OCI-LY1 (cell line): ENCODE results near the gene TMEM167B.

ENCODE experiments used
- H2AFZ ChIP-seq: fragments of 200-600 bp; sonication (generic), shearing (Covaris generic); 2 replicates; pipeline ENCODE4 v1.6.0; 2014; ENCODE audit warnings: antibody characterized with exemption, mild to moderate bottlenecking, low read length
- H3F3A ChIP-seq: fragments of 200-600 bp; sonication (generic), shearing (Covaris generic); 2 replicates; pipeline ENCODE4 v1.6.0; 2014; ENCODE audit warnings: mild to moderate bottlenecking, antibody characterized with exemption, low read length, moderate library complexity; ENCODE audit not compliant: insufficient read depth
- H3K27ac ChIP-seq: fragments of 200-600 bp; sonication (generic); 2 replicates; pipeline ENCODE4 v1.5.1; 2014; ENCODE audit warnings: low read length, mixed run types, mild to moderate bottlenecking, low read depth; ENCODE audit not compliant: poor library complexity, severe bottlenecking
- H3K27me3 ChIP-seq: fragments of 200-600 bp; sonication (generic); 2 replicates; pipeline ENCODE4 v1.6.0; 2014; ENCODE audit warnings: antibody characterized with exemption, mild to moderate bottlenecking, low read length, moderate library complexity; ENCODE audit not compliant: insufficient read depth
- H3K36me3 ChIP-seq: fragments of 200-600 bp; sonication (generic); 2 replicates; pipeline ENCODE4 v1.6.1; 2014; ENCODE audit warnings: mild to moderate bottlenecking, antibody characterized with exemption, low read length, moderate library complexity, mixed read lengths; ENCODE audit not compliant: insufficient read depth
- H3K4me1 ChIP-seq: fragments of 200-600 bp; sonication (generic); 2 replicates; pipeline ENCODE4 v1.5.1; 2014; ENCODE audit warnings: mild to moderate bottlenecking, low read length, moderate library complexity; ENCODE audit not compliant: insufficient read depth, severe bottlenecking
- H3K4me2 ChIP-seq: fragments of 200-600 bp; sonication (generic), shearing (Covaris generic); 2 replicates; pipeline ENCODE4 v1.6.1; 2014; ENCODE audit warnings: low read length
- H3K4me3 ChIP-seq: fragments of 200-600 bp; sonication (generic); 2 replicates; pipeline ENCODE4 v1.5.1; 2014; ENCODE audit warnings: low read length, low read depth, mild to moderate bottlenecking, mixed read lengths; ENCODE audit not compliant: poor library complexity, severe bottlenecking
- H3K79me2 ChIP-seq: fragments of 200-600 bp; shearing (Covaris generic); 2 replicates; pipeline ENCODE4 v1.6.1; 2016; ENCODE audit warnings: mixed run types, low read length, mixed read lengths; ENCODE audit not compliant: insufficient read depth
- H3K9ac ChIP-seq: fragments of 200-600 bp; sonication (generic), shearing (Covaris generic); 2 replicates; pipeline ENCODE4 v1.6.1; 2014; ENCODE audit warnings: mild to moderate bottlenecking, low read length, mixed read lengths
- H3K9me2 ChIP-seq: fragments of 200-600 bp; sonication (generic), shearing (Covaris generic); 2 replicates; pipeline ENCODE4 v1.6.1; 2014; ENCODE audit warnings: low read depth, mild to moderate bottlenecking, low read length, mixed read lengths
- H3K9me3 ChIP-seq: fragments of 200-600 bp; shearing (Covaris generic); 2 replicates; pipeline ENCODE4 v1.6.1; 2014; ENCODE audit warnings: low read length, mixed read lengths
- H4K20me1 ChIP-seq: fragments of 200-600 bp; sonication (generic), shearing (Covaris generic); 2 replicates; pipeline ENCODE4 v1.6.0; 2016; ENCODE audit warnings: mild to moderate bottlenecking, low read length; ENCODE audit not compliant: insufficient read depth
- EZH2 ChIP-seq: fragments of 200-600 bp; sonication (generic), shearing (Covaris generic); IDR thresholded peaks from 2 replicates; pipeline ENCODE4 v1.8.0; 2017; ENCODE audit warnings: borderline replicate concordance, mixed run types, mild to moderate bottlenecking, antibody characterized with exemption, low read length, moderate library complexity, mixed read lengths
- TF ChIP-seq, protein P1 (sequence below): fragments of 200-600 bp; sonication (generic), shearing (Covaris generic); IDR thresholded peaks from 2 replicates; pipeline ENCODE4 v1.5.1; 2017; ENCODE audit warnings: mild to moderate bottlenecking, antibody characterized with exemption, low read length, moderate library complexity, mixed read lengths

The TMEM167B gene

DNA sequence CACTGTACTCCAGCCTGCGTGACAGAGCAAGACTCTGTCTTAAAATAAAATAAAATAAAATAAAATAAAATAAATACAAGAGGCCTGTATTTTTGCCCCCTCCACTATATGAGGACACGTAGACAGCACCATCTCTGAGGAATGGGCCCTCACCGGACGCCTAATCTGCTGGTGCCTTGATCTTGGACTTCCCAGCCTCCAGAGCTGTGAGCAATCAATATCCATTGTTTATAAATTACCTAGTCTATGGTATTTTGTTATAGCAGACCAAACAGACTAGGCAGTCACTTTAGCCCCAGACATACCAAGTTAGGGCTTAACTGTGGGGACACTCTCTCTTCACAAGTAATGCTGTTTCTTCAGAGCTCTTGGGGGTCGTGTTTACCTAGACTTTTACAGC, 29.8 kb downstream of the TMEM167B start:
- H3K9me2 ChIP-seq: no peaks in the 10 kb centered on the region
- no peak overlapping the region for H3K27ac ChIP-seq
- H3K4me1 ChIP-seq: peaks cover 30% of the 10 kb centered on the region
- no peak overlapping the region for H2AFZ ChIP-seq
- H3K9me3 ChIP-seq: no peaks in the 10 kb centered on the region
- TF ChIP-seq, protein P1, sequence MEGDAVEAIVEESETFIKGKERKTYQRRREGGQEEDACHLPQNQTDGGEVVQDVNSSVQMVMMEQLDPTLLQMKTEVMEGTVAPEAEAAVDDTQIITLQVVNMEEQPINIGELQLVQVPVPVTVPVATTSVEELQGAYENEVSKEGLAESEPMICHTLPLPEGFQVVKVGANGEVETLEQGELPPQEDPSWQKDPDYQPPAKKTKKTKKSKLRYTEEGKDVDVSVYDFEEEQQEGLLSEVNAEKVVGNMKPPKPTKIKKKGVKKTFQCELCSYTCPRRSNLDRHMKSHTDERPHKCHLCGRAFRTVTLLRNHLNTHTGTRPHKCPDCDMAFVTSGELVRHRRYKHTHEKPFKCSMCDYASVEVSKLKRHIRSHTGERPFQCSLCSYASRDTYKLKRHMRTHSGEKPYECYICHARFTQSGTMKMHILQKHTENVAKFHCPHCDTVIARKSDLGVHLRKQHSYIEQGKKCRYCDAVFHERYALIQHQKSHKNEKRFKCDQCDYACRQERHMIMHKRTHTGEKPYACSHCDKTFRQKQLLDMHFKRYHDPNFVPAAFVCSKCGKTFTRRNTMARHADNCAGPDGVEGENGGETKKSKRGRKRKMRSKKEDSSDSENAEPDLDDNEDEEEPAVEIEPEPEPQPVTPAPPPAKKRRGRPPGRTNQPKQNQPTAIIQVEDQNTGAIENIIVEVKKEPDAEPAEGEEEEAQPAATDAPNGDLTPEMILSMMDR: no peak
- no peak for TF ChIP-seq EZH2
- no peaks in the 10 kb centered on the region for H3K36me3 ChIP-seq
- no peak overlapping the region for H3K9ac ChIP-seq
- no peaks in the 10 kb centered on the region for H3K27me3 ChIP-seq
- H3K79me2 ChIP-seq: peaks cover 7% of the 10 kb centered on the region; the same call in 1 of the 2 replicates
- H3K4me3 ChIP-seq: no peak overlapping the region
- H3F3A ChIP-seq: no peaks in the 10 kb centered on the region
- no peaks in the 10 kb centered on the region for H4K20me1 ChIP-seq
- no peak overlapping the region for H3K4me2 ChIP-seq

DNA sequence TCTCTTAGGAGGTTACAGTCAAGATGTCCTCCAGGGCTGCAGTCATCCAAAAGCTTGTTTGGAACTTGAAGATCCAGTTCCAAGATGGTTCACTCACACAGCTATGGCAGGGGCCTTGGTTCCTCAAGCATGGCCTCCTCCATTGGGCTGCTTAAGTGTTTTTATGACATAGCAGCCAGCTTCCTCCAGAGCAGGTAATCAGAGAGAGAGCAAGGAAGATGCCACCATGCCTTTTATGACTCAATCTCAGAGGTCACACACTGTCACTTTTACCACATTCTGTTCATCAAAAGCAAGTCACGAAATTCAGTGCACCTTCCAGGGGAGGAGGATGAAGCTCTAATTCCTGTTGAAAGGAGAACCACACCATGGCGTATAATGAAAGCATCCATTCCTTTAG, 40.5 kb downstream of the TMEM167B start:
- H3K4me1 ChIP-seq: peaks cover 27% of the 10 kb centered on the region
- H3K79me2 ChIP-seq: no peaks in the 10 kb centered on the region
- no peaks in the 10 kb centered on the region for H3K27me3 ChIP-seq
- H3K36me3 ChIP-seq: no peaks in the 10 kb centered on the region
- H4K20me1 ChIP-seq: no peaks in the 10 kb centered on the region
- no peak overlapping the region for H2AFZ ChIP-seq
- H3F3A ChIP-seq: no peaks in the 10 kb centered on the region
- H3K27ac ChIP-seq: no peak overlapping the region
- H3K9ac ChIP-seq: no peak overlapping the region
- no peaks in the 10 kb centered on the region for H3K9me2 ChIP-seq
- H3K4me2 ChIP-seq: no peak overlapping the region
- H3K9me3 ChIP-seq: no peaks in the 10 kb centered on the region
- H3K4me3 ChIP-seq: no peak overlapping the region
- TF ChIP-seq, protein P1: no peak
- TF ChIP-seq EZH2: no peak

DNA sequence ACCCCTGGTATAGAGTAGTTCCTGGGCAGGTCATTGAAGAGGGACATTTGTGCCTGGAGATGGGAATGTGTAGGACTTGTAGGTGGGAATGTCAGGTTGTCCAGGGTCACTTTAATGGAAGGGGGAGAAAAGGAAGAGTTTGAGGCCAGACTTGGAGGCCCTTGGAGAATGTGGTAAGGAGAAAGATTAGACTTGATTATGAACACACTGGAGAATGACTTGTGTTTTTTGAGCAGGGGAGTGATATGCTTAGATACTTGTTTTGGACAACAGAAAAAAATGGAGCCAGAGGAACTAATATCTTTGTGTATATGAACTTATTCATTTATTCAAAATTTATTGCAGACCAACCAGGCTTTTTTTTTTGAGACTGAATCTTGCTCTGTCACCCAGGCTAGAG, 41.2 kb downstream of the TMEM167B start:
- Histone ChIP-seq H2AFZ (no peak overlapping the region), H3K9me2 (no peaks in the 10 kb centered on the region), H3K9me3 (no peaks in the 10 kb centered on the region), H3K79me2 (no peaks in the 10 kb centered on the region), H3K36me3 (no peaks in the 10 kb centered on the region), H3F3A (no peaks in the 10 kb centered on the region), H3K4me1 (peaks cover 27% of the 10 kb centered on the region), H3K27me3 (no peaks in the 10 kb centered on the region), H3K27ac (no peak overlapping the region), H4K20me1 (no peaks in the 10 kb centered on the region), H3K4me2 (no peak overlapping the region), H3K9ac (no peak overlapping the region), H3K4me3 (no peak overlapping the region)
- no peak for TF ChIP-seq EZH2
- TF ChIP-seq, protein P1: no peak
